Right hindlimb (tissue), 1 donor: ENCODE results near the gene LPAR2.
"Not testable (repeated sequence)": the region's sequence is repeated elsewhere in the genome, so short reads cannot be mapped to it uniquely, and the experiment has no call there.

Experiments
- DNase-seq: peaks from one replicate; pipeline ENCODE4 v3.0.0-alpha.2; 2018

Gene LPAR2

GRCh38 chr19:19630062-19630414 is 2.0 kb upstream of the LPAR2 start:
- DNase-seq = no peak

GRCh38 chr19:19628501-19629134 is 598 bp upstream of the LPAR2 start:
- no peak for DNase-seq

- DNase-seq = no peak
Measured at GRCh38 chr19:19626516-19627472, 1.2 kb downstream of the LPAR2 start.

- DNase-seq = no peak
Measured at GRCh38 chr19:19624032-19624570, 3.9 kb downstream of the LPAR2 start.

- DNase-seq = no peak
Measured at GRCh38 chr19:19623383-19623782, 4.6 kb downstream of the LPAR2 start.

GRCh38 chr19:19619849-19620210 is 8.2 kb downstream of the LPAR2 start:
- DNase-seq = no peak

GRCh38 chr19:19619181-19619848 is 8.7 kb downstream of the LPAR2 start:
- DNase-seq = no peak

GRCh38 chr19:19618219-19619051 is 9.6 kb downstream of the LPAR2 start, which contains the start of gene PBX4:
PBX4 (minus strand) TSS chr19:19618687; CDS start chr19:19618629, 58 bp downstream.
- peak; percentile 97 for DNase-seq

- no peak for DNase-seq
Measured at GRCh38 chr19:19615086-19615485, 12.9 kb downstream of the LPAR2 start.

GRCh38 chr19:19613506-19613905 is 14.5 kb downstream of the LPAR2 start:
- DNase-seq = no peak

GRCh38 chr19:19610376-19611202 is 17.4 kb downstream of the LPAR2 start:
- no peak for DNase-seq

- not testable (repeated sequence) for DNase-seq
Measured at GRCh38 chr19:19606686-19607085, 21.3 kb downstream of the LPAR2 start.

- DNase-seq = no peak
Measured at GRCh38 chr19:19606021-19606420, 22.0 kb downstream of the LPAR2 start.

- DNase-seq = no peak
Measured at GRCh38 chr19:19602713-19603324, 25.2 kb downstream of the LPAR2 start.

GRCh38 chr19:19602136-19602712 is 25.8 kb downstream of the LPAR2 start:
- no peak for DNase-seq

GRCh38 chr19:19600793-19601330 is 27.2 kb downstream of the LPAR2 start:
- DNase-seq = no peak

GRCh38 chr19:19598728-19599451 is 29.1 kb downstream of the LPAR2 start:
- DNase-seq = not testable (repeated sequence)

- DNase-seq = no peak
Measured at GRCh38 chr19:19597809-19598306, 30.2 kb downstream of the LPAR2 start.

GRCh38 chr19:19595171-19595701 is 32.8 kb downstream of the LPAR2 start:
- DNase-seq = no peak
